Measurements from ENCODE around the gene ZMYM4.

The ZMYM4 gene

GRCh38 chr1:35281565-35281964 is 13.1 kb downstream of the ZMYM4 start:
- no peaks in the 10 kb centered on the region for H3K36me3 ChIP-seq (ENCODE audit: control insufficient read depth, insufficient read depth, low read length)
- no peaks in the 10 kb centered on the region for H3K4me1 ChIP-seq (ENCODE audit: control insufficient read depth, insufficient read depth, low read length)
- no peak overlapping the region for H3K27ac ChIP-seq (ENCODE audit: low read depth, low read length)
- H3K27me3 ChIP-seq (ENCODE audit: control insufficient read depth, insufficient read depth, low read length): no peaks in the 10 kb centered on the region
- no peak overlapping the region for H3K4me3 ChIP-seq (ENCODE audit: low read length)
- no peak overlapping the region for H3K9ac ChIP-seq (ENCODE audit: low read length)

DNA sequence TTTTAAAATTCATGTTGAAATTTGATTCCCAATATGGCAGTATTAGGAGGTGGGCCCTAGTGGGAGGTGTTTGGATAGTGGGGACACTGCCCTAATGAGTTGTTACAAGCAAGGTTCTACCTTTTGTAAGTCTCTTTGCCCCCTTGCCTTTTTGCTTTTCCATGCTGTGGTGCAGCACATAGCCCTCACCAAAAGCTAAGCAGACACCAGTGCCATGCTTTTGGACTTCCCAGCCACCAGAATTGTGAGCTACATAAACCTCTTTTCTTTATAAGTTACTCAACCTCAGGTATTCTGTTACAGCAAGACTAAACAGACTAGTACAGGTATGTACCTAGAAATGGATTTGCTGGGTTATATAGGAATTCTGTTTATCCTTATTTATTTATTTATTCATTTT is 13.7 kb downstream of the ZMYM4 start:
- H3K36me3 ChIP-seq (ENCODE audit: control insufficient read depth, insufficient read depth, low read length): no peaks in the 10 kb centered on the region
- no peaks in the 10 kb centered on the region for H3K4me1 ChIP-seq (ENCODE audit: control insufficient read depth, insufficient read depth, low read length)
- H3K27me3 ChIP-seq (ENCODE audit: control insufficient read depth, insufficient read depth, low read length): no peaks in the 10 kb centered on the region
- H3K27ac ChIP-seq (ENCODE audit: low read depth, low read length): no peak overlapping the region
- H3K9ac ChIP-seq (ENCODE audit: low read length): no peak overlapping the region
- H3K4me3 ChIP-seq (ENCODE audit: low read length): no peak overlapping the region

DNA sequence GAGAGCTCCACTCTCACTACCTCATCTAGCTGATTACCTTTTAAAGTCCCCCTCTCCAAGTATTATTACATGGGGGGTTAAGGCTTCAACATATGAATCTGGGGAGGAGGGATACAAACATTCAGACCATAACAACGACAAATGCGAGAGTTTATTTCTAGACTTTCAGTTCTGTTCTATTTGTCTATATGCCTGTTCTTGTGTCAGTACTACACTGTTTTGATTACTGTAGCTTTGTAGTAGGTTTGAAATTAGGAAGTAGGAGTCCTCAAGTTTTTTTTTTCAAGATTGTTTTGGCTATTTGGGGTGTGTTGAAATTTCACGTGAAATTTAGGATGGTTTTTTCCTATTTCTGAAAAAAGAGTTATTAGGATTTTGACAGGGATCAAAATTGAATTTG is 16.3 kb downstream of the ZMYM4 start:
- Histone ChIP-seq H3K4me1 (ENCODE audit: control insufficient read depth, insufficient read depth, low read length) (peaks cover 11% of the 10 kb centered on the region), H3K36me3 (ENCODE audit: control insufficient read depth, insufficient read depth, low read length) (no peaks in the 10 kb centered on the region), H3K9ac (ENCODE audit: low read length) (no peak overlapping the region), H3K4me3 (ENCODE audit: low read length) (no peak overlapping the region), H3K27ac (ENCODE audit: low read depth, low read length) (no peak overlapping the region), H3K27me3 (ENCODE audit: control insufficient read depth, insufficient read depth, low read length) (no peaks in the 10 kb centered on the region)

DNA sequence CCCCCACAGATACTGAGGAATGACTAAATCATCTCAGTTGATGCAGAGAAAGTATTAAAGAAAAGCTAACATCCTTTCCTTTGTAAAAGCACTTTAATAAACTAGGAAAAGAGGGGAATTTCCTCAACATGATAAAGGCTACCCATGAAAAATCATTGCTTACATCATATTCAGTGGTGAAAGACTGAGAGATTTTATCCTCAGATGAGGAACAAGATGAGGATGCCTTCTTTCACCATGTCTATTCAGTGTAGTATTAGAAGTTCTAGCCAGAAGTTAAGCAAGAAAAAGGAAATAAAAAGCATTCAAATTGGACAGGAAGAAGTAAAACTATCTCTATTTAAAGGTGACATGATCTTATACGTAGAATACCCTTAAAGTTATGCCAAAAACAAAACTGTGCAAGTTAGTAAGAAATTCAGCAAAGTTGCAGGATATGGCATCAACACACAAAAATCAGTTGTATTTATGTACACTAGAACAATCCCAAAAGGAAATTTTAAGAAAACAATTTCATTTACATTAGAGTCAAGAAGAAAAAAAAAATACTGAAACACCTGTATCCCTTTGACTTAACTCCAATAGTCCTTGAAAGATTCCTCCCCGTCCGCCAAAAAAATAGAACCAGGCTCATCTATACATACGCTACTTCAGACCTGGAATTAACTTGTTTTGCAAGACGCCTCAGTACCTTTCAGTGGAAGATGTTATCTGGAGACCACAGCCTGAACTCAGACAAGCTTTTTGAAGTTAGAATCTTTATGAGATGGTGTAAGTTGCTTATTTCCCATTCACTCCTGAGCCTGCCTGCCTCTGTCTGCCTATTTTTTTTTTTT is 17.5 kb downstream of the ZMYM4 start:
- no peak overlapping the region for H3K27ac ChIP-seq (ENCODE audit: low read depth, low read length)
- no peaks in the 10 kb centered on the region for H3K27me3 ChIP-seq (ENCODE audit: control insufficient read depth, insufficient read depth, low read length)
- no peak overlapping the region for H3K4me3 ChIP-seq (ENCODE audit: low read length)
- peaks cover 11% of the 10 kb centered on the region for H3K4me1 ChIP-seq (ENCODE audit: control insufficient read depth, insufficient read depth, low read length)
- H3K9ac ChIP-seq (ENCODE audit: low read length): no peak overlapping the region
- no peaks in the 10 kb centered on the region for H3K36me3 ChIP-seq (ENCODE audit: control insufficient read depth, insufficient read depth, low read length)

DNA sequence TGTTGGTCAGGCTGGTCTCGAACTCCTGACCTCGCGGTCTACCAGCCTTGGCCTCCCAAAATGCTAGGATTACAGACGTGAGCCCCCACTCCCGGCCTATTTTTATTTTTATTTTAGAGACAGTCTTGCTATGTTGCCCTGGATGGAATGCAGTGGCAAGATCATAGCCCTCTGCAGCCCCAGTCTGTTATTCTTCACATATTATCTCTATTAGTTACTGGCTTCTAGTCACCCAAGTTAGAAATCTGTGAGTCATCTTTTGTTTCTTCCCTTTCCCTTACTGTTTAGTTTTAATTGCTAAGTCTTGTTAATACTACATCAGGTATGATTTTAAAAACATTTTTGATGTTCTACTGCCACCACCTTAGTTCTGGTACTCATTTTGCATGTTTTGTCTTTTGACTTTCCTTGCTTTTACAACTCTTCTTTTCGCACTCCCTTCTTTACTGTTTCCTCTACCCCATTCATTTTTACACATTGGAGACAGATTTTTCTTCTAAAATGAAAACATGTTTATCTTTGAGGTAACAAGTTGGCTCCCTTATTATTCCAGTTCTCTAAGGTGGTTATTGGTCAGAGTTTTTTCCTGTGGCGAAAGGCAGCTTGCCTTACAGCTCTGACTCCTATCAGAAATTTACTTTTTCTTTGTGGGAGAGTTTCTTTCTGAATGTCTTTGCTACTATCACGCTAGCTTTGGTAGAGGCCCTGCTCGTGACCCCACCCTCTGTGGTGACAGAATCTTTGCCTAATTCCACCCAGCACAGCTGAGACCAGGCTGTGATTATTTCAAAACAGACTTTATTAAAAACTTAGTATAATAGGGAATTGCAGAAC is 19.5 kb downstream of the ZMYM4 start:
- no peak overlapping the region for H3K9ac ChIP-seq (ENCODE audit: low read length)
- no peak overlapping the region for H3K4me3 ChIP-seq (ENCODE audit: low read length)
- no peak overlapping the region for H3K27ac ChIP-seq (ENCODE audit: low read depth, low read length)

GRCh38 chr1:35288761-35289160 is 20.3 kb downstream of the ZMYM4 start:
- H3K4me3 ChIP-seq (ENCODE audit: low read length): no peak overlapping the region

More for the DNA sequence above, 19.5 kb downstream of the ZMYM4 start:
- H3K4me1 ChIP-seq (ENCODE audit: control insufficient read depth, insufficient read depth, low read length): peaks cover 11% of the 10 kb centered on the region
- no peaks in the 10 kb centered on the region for H3K27me3 ChIP-seq (ENCODE audit: control insufficient read depth, insufficient read depth, low read length)
- peaks cover under 1% of the 10 kb centered on the region for H3K36me3 ChIP-seq (ENCODE audit: control insufficient read depth, insufficient read depth, low read length)

GRCh38 chr1:35290452-35290851 is 21.9 kb downstream of the ZMYM4 start:
- Histone ChIP-seq H3K27ac (ENCODE audit: low read depth, low read length) (no peak overlapping the region), H3K4me1 (ENCODE audit: control insufficient read depth, insufficient read depth, low read length) (peaks cover 11% of the 10 kb centered on the region), H3K9ac (ENCODE audit: low read length) (no peak overlapping the region), H3K36me3 (ENCODE audit: control insufficient read depth, insufficient read depth, low read length) (peaks cover 3% of the 10 kb centered on the region), H3K27me3 (ENCODE audit: control insufficient read depth, insufficient read depth, low read length) (no peaks in the 10 kb centered on the region), H3K4me3 (ENCODE audit: low read length) (no peak overlapping the region)

More at GRCh38 chr1:35288761-35289160, 20.3 kb downstream of the ZMYM4 start:
- Histone ChIP-seq H3K36me3 (ENCODE audit: control insufficient read depth, insufficient read depth, low read length) (peaks cover 3% of the 10 kb centered on the region), H3K27ac (ENCODE audit: low read depth, low read length) (no peak overlapping the region), H3K9ac (ENCODE audit: low read length) (no peak overlapping the region), H3K4me1 (ENCODE audit: control insufficient read depth, insufficient read depth, low read length) (peaks cover 11% of the 10 kb centered on the region), H3K27me3 (ENCODE audit: control insufficient read depth, insufficient read depth, low read length) (no peaks in the 10 kb centered on the region)

GRCh38 chr1:35294809-35295208 is 26.3 kb downstream of the ZMYM4 start:
- no peak overlapping the region for H3K27ac ChIP-seq (ENCODE audit: low read depth, low read length)
- no peak overlapping the region for H3K9ac ChIP-seq (ENCODE audit: low read length)
- no peak overlapping the region for H3K4me3 ChIP-seq (ENCODE audit: low read length)
- H3K36me3 ChIP-seq (ENCODE audit: control insufficient read depth, insufficient read depth, low read length): peaks cover 3% of the 10 kb centered on the region
- no peaks in the 10 kb centered on the region for H3K4me1 ChIP-seq (ENCODE audit: control insufficient read depth, insufficient read depth, low read length)
- no peaks in the 10 kb centered on the region for H3K27me3 ChIP-seq (ENCODE audit: control insufficient read depth, insufficient read depth, low read length)

DNA sequence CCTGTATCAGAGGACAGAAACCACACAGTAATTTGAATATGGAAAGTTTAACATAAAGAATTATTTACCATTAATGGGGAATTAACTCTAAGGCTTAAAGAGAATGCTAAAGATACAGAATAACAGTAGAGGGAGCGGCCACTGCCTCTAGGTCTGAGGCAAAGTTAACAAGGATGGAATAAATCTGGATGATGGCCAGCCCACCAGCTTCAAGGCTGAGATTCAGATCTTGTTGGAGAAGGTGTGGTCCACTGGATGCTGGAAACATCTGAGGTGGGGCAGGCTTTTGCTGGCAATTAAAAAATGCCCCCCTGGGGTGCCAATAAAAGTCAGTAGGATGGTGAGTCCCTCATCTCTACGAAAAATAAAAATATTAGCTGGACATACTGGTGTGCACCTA is 29.4 kb downstream of the ZMYM4 start:
- H3K27ac ChIP-seq (ENCODE audit: low read depth, low read length): no peak overlapping the region
- peaks cover 5% of the 10 kb centered on the region for H3K4me1 ChIP-seq (ENCODE audit: control insufficient read depth, insufficient read depth, low read length)
- no peak overlapping the region for H3K4me3 ChIP-seq (ENCODE audit: low read length)
- H3K36me3 ChIP-seq (ENCODE audit: control insufficient read depth, insufficient read depth, low read length): peaks cover 3% of the 10 kb centered on the region
- no peaks in the 10 kb centered on the region for H3K27me3 ChIP-seq (ENCODE audit: control insufficient read depth, insufficient read depth, low read length)
- H3K9ac ChIP-seq (ENCODE audit: low read length): no peak overlapping the region

DNA sequence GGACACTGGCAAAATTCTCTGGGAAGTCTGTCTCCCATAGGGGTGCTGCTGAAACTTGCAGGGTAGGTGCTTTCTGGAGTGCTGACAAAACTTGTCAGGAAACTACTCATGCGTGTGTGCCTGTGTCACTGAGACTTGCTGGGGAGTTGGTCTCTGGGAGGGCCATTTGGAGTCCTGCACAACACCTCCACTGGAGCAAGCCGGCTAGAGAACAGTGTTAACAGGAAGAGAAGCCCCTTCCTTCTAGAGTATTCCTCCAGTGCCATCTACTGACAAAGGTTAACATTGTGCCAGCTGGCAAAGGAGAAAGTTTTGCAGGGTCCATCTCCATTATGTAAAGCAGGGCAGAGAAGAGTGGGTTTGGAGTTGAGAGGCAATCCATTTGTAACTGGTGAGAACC is 30.0 kb downstream of the ZMYM4 start:
- H3K9ac ChIP-seq (ENCODE audit: low read length): no peak overlapping the region
- peaks cover 5% of the 10 kb centered on the region for H3K4me1 ChIP-seq (ENCODE audit: control insufficient read depth, insufficient read depth, low read length)
- no peak overlapping the region for H3K27ac ChIP-seq (ENCODE audit: low read depth, low read length)
- H3K27me3 ChIP-seq (ENCODE audit: control insufficient read depth, insufficient read depth, low read length): no peaks in the 10 kb centered on the region
- no peak overlapping the region for H3K4me3 ChIP-seq (ENCODE audit: low read length)
- H3K36me3 ChIP-seq (ENCODE audit: control insufficient read depth, insufficient read depth, low read length): no peaks in the 10 kb centered on the region

DNA sequence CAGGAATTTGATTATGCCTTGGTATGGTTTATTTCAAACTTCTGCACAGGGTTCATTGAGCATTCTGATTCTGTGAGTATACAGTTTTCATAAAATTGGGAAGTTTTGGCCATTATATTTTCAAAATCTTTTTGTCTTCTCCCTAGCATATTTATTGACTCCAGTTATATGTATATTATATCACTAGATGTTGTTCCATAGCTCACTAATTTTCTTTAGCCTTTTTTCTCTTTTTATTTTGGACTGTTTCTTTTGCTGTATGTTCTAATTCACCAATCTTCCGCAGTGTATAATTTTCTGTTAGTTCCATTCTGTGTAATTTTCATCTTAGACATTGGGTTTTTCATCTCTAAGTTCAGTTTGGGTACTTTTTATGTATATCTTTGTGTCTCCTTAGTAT is 31.9 kb downstream of the ZMYM4 start:
- Histone ChIP-seq H3K27me3 (ENCODE audit: control insufficient read depth, insufficient read depth, low read length) (no peaks in the 10 kb centered on the region), H3K4me3 (ENCODE audit: low read length) (no peak overlapping the region), H3K9ac (ENCODE audit: low read length) (no peak overlapping the region)

GRCh38 chr1:35301674-35302392 is 33.3 kb downstream of the ZMYM4 start:
- H3K36me3 ChIP-seq (ENCODE audit: control insufficient read depth, insufficient read depth, low read length): no peaks in the 10 kb centered on the region
- H3K27me3 ChIP-seq (ENCODE audit: control insufficient read depth, insufficient read depth, low read length): no peaks in the 10 kb centered on the region
- no peak overlapping the region for H3K4me3 ChIP-seq (ENCODE audit: low read length)
- peak overlapping the region; percentile 4 for H3K27ac ChIP-seq (ENCODE audit: low read depth, low read length)
- H3K4me1 ChIP-seq (ENCODE audit: control insufficient read depth, insufficient read depth, low read length): peaks cover 5% of the 10 kb centered on the region
- no peak overlapping the region for H3K9ac ChIP-seq (ENCODE audit: low read length)

More for the DNA sequence above, 31.9 kb downstream of the ZMYM4 start:
- Histone ChIP-seq H3K27ac (ENCODE audit: low read depth, low read length) (no peak overlapping the region), H3K4me1 (ENCODE audit: control insufficient read depth, insufficient read depth, low read length) (peaks cover 5% of the 10 kb centered on the region), H3K36me3 (ENCODE audit: control insufficient read depth, insufficient read depth, low read length) (no peaks in the 10 kb centered on the region)

All from rectal smooth muscle tissue (tissue), 1 donor.